K562 (cell line): ENCODE results near the gene CDKN2B-AS1. TPM values are rescaled to one million over a fixed set of nuclear protein-coding genes. Genes with fewer than 3 reads are reported as not detected.

Experiments used
- ATAC-seq: fragments of 200-7000 bp; cut with Tn5 transposase; 3 replicates; pipeline ENCODE4 v1.9.1; 2020; ENCODE audit warnings: moderate library complexity
- BruUV-seq: library from RNA; stranded (reverse); fragments of 400-500 nt; replicated peaks from 2 replicates; lab custom pipeline; 2021; lab: Mats Ljungman, UMichigan
- CTCF ChIA-PET: fragments of 300-600 bp; formaldehyde crosslinking; extraction: SDS; loops from one replicate; lab custom pipeline; 2021; ENCODE audit warnings: low intra/inter-chr PET ratio; lab: Yijun Ruan, JAX
- POLR2A ChIA-PET: fragments of 300-600, 350-650 bp; sonication (Branson Sonifier 250); formaldehyde crosslinking; extraction: SDS; loops from one replicate; lab custom pipeline; 2021; ENCODE audit warnings: antibody characterized with exemption, inconsistent platforms; lab: Yijun Ruan, JAX
- DNase-seq, 4 experiments: peaks; one replicate each; pipeline versions ENCODE4 v3.0.0 to v3.0.0-alpha.2; 2011 to 2018; ENCODE audit warnings: low spot score in 3 of 4, mixed read lengths in 3 of 4; ENCODE audit errors: extremely low read depth in 1 of 4
- FAIRE-seq: peaks from 2 replicates; lab custom pipeline; 2011; peaks lifted over from hg19 to GRCh38; lab: Jason Lieb, UNC
- H2AFZ ChIP-seq: 2 replicates; pipeline ENCODE4 v1.6.0; 2011; ENCODE audit warnings: low read depth, low read length, control low read depth, inconsistent platforms
- H3K27ac ChIP-seq: fragments of 200-600 bp; 3 replicates; pipeline ENCODE4 v1.8.0; 2011; ENCODE audit warnings: low read depth, mild to moderate bottlenecking, control low read depth, inconsistent platforms, low read length, moderate library complexity, mixed read lengths; ENCODE audit errors: extremely low read depth
- H3K27me3 ChIP-seq, 2 experiments: fragments of 300-600 bp in 1 of 2; 2 replicates in 1 of 2; 3 replicates in 1 of 2; pipeline versions ENCODE4 v1.6.0 to v1.8.0; 2011; ENCODE audit warnings: inconsistent platforms in 2 of 2, low read length in 2 of 2, mild to moderate bottlenecking in 1 of 2, mixed read lengths in 1 of 2, moderate library complexity in 1 of 2; ENCODE audit not compliant: control insufficient read depth in 2 of 2, insufficient read depth in 2 of 2
- H3K36me3 ChIP-seq: fragments of 300-600 bp; 3 replicates; pipeline ENCODE4 v1.8.0; 2011; ENCODE audit warnings: mild to moderate bottlenecking, low read length, inconsistent platforms; ENCODE audit not compliant: control insufficient read depth, insufficient read depth
- H3K4me1 ChIP-seq, 2 experiments: fragments of 200-600 bp in 1 of 2; replicated peaks in 1 of 2; 2 replicates in 1 of 2; 3 replicates in 1 of 2; pipeline versions ENCODE4 v1.5.1 to v1.8.0; 2011; ENCODE audit warnings: inconsistent platforms in 2 of 2, low read length in 2 of 2, mild to moderate bottlenecking in 1 of 2, mixed read lengths in 1 of 2, moderate library complexity in 1 of 2; ENCODE audit not compliant: control insufficient read depth in 2 of 2, insufficient read depth in 2 of 2
- H3K4me2 ChIP-seq: 2 replicates; pipeline ENCODE4 v1.6.1; 2011; ENCODE audit warnings: low read length, control low read depth, inconsistent platforms, mixed read lengths; ENCODE audit not compliant: insufficient read depth
- H3K4me3 ChIP-seq: fragments of 200-600 bp; sonication (generic), shearing (Covaris generic); 2 replicates; pipeline ENCODE4 v1.5.1; 2016; ENCODE audit warnings: control low read depth, inconsistent platforms
- H3K79me2 ChIP-seq: fragments of 200-600 bp; 3 replicates; pipeline ENCODE4 v1.8.0; 2011; ENCODE audit warnings: low read length, inconsistent platforms; ENCODE audit not compliant: control insufficient read depth, insufficient read depth
- H3K9ac ChIP-seq, 2 experiments: 2 replicates each; pipeline versions ENCODE4 v1.6.0 to v1.6.1; 2011; ENCODE audit warnings: low read depth in 2 of 2, low read length in 2 of 2, control low read depth in 1 of 2, inconsistent platforms in 1 of 2, mild to moderate bottlenecking in 1 of 2, mixed read lengths in 1 of 2; ENCODE audit not compliant: insufficient read depth in 1 of 2
- H3K9me1 ChIP-seq: one replicate; pipeline ENCODE4 v1.6.0; 2011; ENCODE audit warnings: inconsistent platforms, mild to moderate bottlenecking, low read length, moderate library complexity; ENCODE audit not compliant: control insufficient read depth, insufficient read depth
- H3K9me3 ChIP-seq: replicated peaks from 2 replicates; pipeline ENCODE4 v1.5.1; 2011; ENCODE audit warnings: low read depth, low read length, inconsistent platforms; ENCODE audit not compliant: control insufficient read depth, insufficient read depth
- H4K20me1 ChIP-seq: replicated peaks from 2 replicates; pipeline ENCODE4 v1.6.1; 2011; ENCODE audit warnings: low read length, inconsistent platforms, mixed read lengths; ENCODE audit not compliant: control insufficient read depth, insufficient read depth
- BCL6 ChIP-seq: fragments of 250-450 bp; sonication (Bioruptor Pico); IDR thresholded peaks from 2 replicates; pipeline ENCODE4 v1.4.0; 2020
- CTCFL ChIP-seq: IDR thresholded peaks from 2 replicates; pipeline ENCODE4 v1.6.1; 2011; ENCODE audit warnings: borderline replicate concordance, low read depth, mild to moderate bottlenecking, moderate library complexity, low read length; ENCODE audit not compliant: insufficient read depth, poor library complexity, severe bottlenecking
- EWSR1 ChIP-seq: fragments of 450-650 bp; IDR thresholded peaks from 2 replicates; pipeline ENCODE4 v1.6.1; 2018; ENCODE audit warnings: borderline replicate concordance, mild to moderate bottlenecking, low read depth, moderate library complexity; ENCODE audit not compliant: partially characterized antibody
- JUN ChIP-seq, 2 experiments: sonication (generic) in 1 of 2; formaldehyde crosslinking in 1 of 2; IDR thresholded peaks; 2 replicates each; pipeline versions ENCODE4 v1.6.1 to v1.8.0; 2012 to 2022; ENCODE audit warnings: borderline replicate concordance in 2 of 2, mild to moderate bottlenecking in 2 of 2, improper control_type of control experiment in 1 of 2, low read depth in 1 of 2, low read length in 1 of 2, missing genetic modification reagents in 1 of 2
- RBM17 ChIP-seq: fragments of 200-400 bp; formaldehyde crosslinking; IDR thresholded peaks from 2 replicates; pipeline ENCODE4 v1.6.1; 2017; ENCODE audit warnings: low read depth, mild to moderate bottlenecking, low read length, borderline replicate concordance
- SP2 ChIP-seq: IDR thresholded peaks from 2 replicates; pipeline ENCODE4 v1.6.1; 2011; ENCODE audit warnings: mild to moderate bottlenecking, low read depth, low read length, moderate library complexity; ENCODE audit not compliant: poor library complexity, severe bottlenecking; ENCODE audit errors: extremely low read depth
- SRF ChIP-seq, 2 experiments: fragments of 250-450, 450-650 bp in 1 of 2; sonication (Bioruptor Pico) in 1 of 2; sonication (generic) in 1 of 2; formaldehyde crosslinking; IDR thresholded peaks; 2 replicates each; pipeline versions ENCODE4 v1.5.0 to v1.5.1; 2020 to 2022; ENCODE audit warnings: mild to moderate bottlenecking in 1 of 2, missing genetic modification reagents in 1 of 2
- ZBTB17 ChIP-seq: fragments of 450-650 bp; formaldehyde crosslinking; IDR thresholded peaks from 2 replicates; pipeline ENCODE4 v1.4.0; 2020; ENCODE audit warnings: mild to moderate bottlenecking
- ZNF280A ChIP-seq: fragments of 450-650 bp; IDR thresholded peaks from 2 replicates; pipeline ENCODE4 v1.6.1; 2018; ENCODE audit warnings: mild to moderate bottlenecking, low read depth; ENCODE audit not compliant: partially characterized antibody
- ZNF431 ChIP-seq: sonication (generic); formaldehyde crosslinking; IDR thresholded peaks from 2 replicates; pipeline ENCODE4 v1.8.0; 2022; ENCODE audit warnings: mild to moderate bottlenecking, missing genetic modification reagents
- ZNF512 ChIP-seq: IDR thresholded peaks from 2 replicates; pipeline ENCODE4 v1.6.1; 2016; ENCODE audit warnings: missing genetic modification characterization, missing compliant biosample characterization
- WGBS: fragments of 100-300 bp; shearing (Covaris generic); methylation state at CpG from one replicate; pipeline ENCODE4 v1.1.6; 2016; ENCODE audit warnings: low coverage, mixed read lengths; ENCODE audit not compliant: insufficient coverage; ENCODE audit errors: missing lambda C conversion rate; 5-methylcytosine and 5-hydroxymethylcytosine counted together
- in situ Hi-C: fragments of 300-500 bp; cut with MboI; formaldehyde crosslinking; loops from 4 replicates; pipeline ENCODE4 v1.15.0; 2018; ENCODE audit warnings: inconsistent platforms, mixed read lengths
- intact Hi-C: fragments of 100-400 bp; cut with micrococcal nuclease; formaldehyde crosslinking; loops from 2 replicates; pipeline ENCODE4 v1.14.2; 2022
- polyA plus RNA-seq, 8 experiments: library from polyadenylated mRNA; depleted of rRNA in 4 of 8; stranded (reverse) in 5 of 8; unstranded in 3 of 8; fragments of >200 nt; fragmentation: Nextera tagmentation in 2 of 8; fragmentation: Illumina TruSeq in 1 of 8; extraction: Ambion mirVana in 2 of 8; extraction: Trizol in 1 of 8; gene quantifications; 2 replicates each; pipeline versions ENCODE4 v1.2.1 to v1.2.3, GENCODE V29; 2011 to 2014; ENCODE audit warnings: inconsistent platforms in 1 of 8, missing spikeins in 1 of 8
- total RNA-seq, 7 experiments: library from RNA; depleted of rRNA in 6 of 7; stranded (reverse); fragments of >200 nt in 6 of 7; fragmentation: Illumina TruSeq in 2 of 7; extraction: Trizol in 2 of 7; gene quantifications; 2 replicates each; pipeline versions ENCODE4 v1.2.1 to v1.2.3, GENCODE V29; 2011 to 2021; ENCODE audit warnings: low replicate concordance in 1 of 7

CDKN2B-AS1 gene
- total and polyA plus RNA-seq, 9 of the 15 experiments (the other 6 are each of a cell fraction or from before 2014, with no cell fraction given) = not detected

- no peak for TF ChIP-seq ZNF280A
- no peak for TF ChIP-seq ZNF431 (CRISPR knock-in tag)
Measured at GRCh38 chr9:22098643-22099332, 104.2 kb downstream of the CDKN2B-AS1 start (continued).

- Histone ChIP-seq H4K20me1 (no peaks in the 10 kb centered on the region), H3K9me3 (no peaks in the 10 kb centered on the region), H3K4me2 (no peak overlapping the region), H3K36me3 (no peaks in the 10 kb centered on the region), H3K79me2 (no peaks in the 10 kb centered on the region), H3K9me1 (no peaks in the 10 kb centered on the region), H2AFZ (no peak overlapping the region), H3K4me3 (no peak overlapping the region), H3K9ac (no peak overlapping the region), H3K4me1 (no peaks in the 10 kb centered on the region), H3K27ac (no peak overlapping the region), H3K27me3 (no peaks in the 10 kb centered on the region)
- CTCF ChIA-PET = no interaction called here
- no CpG with 5 or more reads among the region's 2 CpGs for WGBS
- no peak for ATAC-seq
- BruUV-seq = no TSS peak
- POLR2A ChIA-PET = no interaction called here
- no peak for FAIRE-seq
- DNase-seq = no peak
- intact Hi-C loops = no loop called here
- in situ Hi-C loops = no loop called here
- TF ChIP-seq ZBTB17 (CRISPR knock-in tag) (no peak), SRF (CRISPR knock-in tag; IDR thresholded peaks at IDR 0.05) (no peak), JUN (IDR thresholded peaks at IDR 0.05; ENCODE audit: borderline replicate concordance, low read depth, low read length) (no peak), JUN (CRISPR knock-in tag; IDR thresholded peaks at IDR 0.05; ENCODE audit: borderline replicate concordance) (no peak), ZNF512 (tag) (no peak), SP2 (no peak), RBM17 (no peak), BCL6 (no peak), EWSR1 (no peak), CTCFL (no peak)
Measured at GRCh38 chr9:22100626-22101025, 106.0 kb downstream of the CDKN2B-AS1 start.
